GM19452 (cell line): ENCODE results near the gene TMEM255B.

Experiments
- ATAC-seq: cut with Tn5 transposase; IDR thresholded peaks from one replicate; pipeline ENCODE4 v1.9.1; 2021; ENCODE audit not compliant: unreplicated experiment

The TMEM255B gene

GRCh38 chr13:113801289-113801961 lies 42.4 kb downstream of the TMEM255B start:
- no peak for ATAC-seq

DNA sequence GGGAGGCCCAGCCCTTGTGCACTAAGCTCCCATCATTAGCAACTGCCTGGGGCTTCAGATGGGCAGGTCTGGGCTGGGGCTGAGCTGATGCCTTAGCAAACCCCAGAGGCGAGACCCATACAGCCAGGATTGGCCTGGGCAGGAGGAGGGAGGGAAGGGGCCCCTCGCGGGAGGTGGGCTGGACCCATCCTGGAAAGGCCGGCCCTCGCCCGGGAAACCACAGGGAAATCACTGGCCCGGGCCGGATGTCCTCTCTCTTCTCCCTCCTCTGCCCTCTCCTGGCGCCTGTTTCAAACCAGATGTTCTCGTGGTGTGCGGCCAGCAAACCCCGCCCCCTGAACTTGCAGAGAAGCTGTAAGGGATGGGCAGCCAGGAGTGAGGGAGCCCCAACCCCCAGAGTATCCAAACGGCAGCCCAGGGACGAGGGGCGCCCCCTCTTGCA lies 43.1 kb downstream of the TMEM255B start:
- ATAC-seq = no peak

GRCh38 chr13:113802761-113803160 lies 43.7 kb downstream of the TMEM255B start:
- ATAC-seq = no peak

DNA sequence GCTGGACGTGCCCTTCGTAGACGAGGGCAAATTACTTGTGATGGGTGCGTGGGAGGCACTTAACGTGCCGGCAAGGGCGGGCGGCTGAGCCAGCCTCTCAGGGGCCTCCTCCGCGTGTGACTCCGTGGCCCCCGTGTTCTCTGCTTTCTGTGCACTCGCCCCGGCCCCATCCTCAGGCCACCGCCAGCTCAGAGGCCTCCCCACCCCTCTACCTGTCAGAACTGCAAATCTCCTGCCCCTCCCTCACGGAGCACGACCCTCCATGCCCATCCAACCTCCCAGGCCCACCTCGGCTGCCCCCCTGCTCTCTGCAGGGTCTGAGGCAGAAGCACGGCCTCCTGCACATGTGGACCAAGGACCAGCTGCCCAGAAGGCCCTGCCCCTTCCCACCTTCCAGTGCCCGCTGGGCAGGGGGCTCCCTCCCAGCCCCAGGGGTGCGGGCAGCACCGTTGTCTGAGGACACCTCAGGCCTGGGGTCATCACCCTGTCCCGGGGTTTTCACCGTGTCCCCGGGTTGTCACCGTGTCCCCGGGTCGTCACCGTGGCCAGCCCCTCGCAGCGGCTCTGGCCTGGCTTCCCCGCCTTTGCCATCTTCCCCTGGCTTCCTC lies 44.5 kb downstream of the TMEM255B start:
- ATAC-seq = no peak

GRCh38 chr13:113804017-113804702 lies 45.1 kb downstream of the TMEM255B start:
- ATAC-seq = no peak

GRCh38 chr13:113804703-113805430 lies 45.8 kb downstream of the TMEM255B start:
- no peak for ATAC-seq

GRCh38 chr13:113805431-113806103 lies 46.5 kb downstream of the TMEM255B start:
- ATAC-seq = no peak

- no peak for ATAC-seq
Observed at GRCh38 chr13:113806104-113806471, 47.1 kb downstream of the TMEM255B start.

DNA sequence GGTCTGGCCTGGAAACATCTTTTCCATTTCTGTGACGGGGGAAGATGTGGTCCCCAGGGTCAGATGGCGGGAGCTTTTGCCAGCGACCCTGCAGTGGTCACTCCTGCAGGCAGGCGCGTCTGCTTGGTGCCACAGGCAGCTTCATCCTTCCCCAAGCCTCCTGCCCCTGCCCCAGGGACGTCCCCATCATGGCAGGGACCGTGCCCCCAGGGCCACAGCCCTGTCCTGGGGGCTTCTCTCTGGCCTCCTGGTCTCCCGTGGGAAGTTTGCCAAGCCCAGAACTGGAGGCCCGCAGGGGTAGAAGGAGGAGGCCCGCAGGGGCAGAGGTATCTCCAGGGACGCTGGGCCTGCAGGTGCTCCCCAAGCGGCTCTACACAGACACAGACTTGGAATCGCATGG lies 47.5 kb downstream of the TMEM255B start:
- no peak for ATAC-seq

GRCh38 chr13:113808058-113808834 lies 49.2 kb downstream of the TMEM255B start:
- ATAC-seq = no peak

DNA sequence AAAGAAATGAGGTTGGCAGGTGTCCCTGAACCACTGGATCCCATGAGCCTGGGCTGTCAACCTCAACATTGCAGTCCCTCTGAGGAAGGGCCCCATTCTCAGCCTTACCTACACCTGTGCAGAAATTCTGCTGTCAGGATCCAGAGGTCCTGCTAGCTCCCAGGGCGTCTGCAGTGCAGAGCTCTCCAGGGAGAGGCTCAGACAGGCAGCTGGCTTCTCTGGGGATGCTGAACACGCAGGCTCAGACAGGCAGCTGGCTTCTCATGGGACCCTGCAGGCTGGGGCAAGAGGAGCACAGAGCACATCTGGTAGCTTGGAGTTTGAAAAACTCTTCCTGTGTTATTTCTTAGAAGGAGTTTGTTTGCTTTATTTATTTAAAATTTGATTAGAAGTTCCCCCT lies 50.9 kb downstream of the TMEM255B start:
- no peak for ATAC-seq

- ATAC-seq = no peak
Observed at GRCh38 chr13:113810640-113811039, 51.6 kb downstream of the TMEM255B start.

DNA sequence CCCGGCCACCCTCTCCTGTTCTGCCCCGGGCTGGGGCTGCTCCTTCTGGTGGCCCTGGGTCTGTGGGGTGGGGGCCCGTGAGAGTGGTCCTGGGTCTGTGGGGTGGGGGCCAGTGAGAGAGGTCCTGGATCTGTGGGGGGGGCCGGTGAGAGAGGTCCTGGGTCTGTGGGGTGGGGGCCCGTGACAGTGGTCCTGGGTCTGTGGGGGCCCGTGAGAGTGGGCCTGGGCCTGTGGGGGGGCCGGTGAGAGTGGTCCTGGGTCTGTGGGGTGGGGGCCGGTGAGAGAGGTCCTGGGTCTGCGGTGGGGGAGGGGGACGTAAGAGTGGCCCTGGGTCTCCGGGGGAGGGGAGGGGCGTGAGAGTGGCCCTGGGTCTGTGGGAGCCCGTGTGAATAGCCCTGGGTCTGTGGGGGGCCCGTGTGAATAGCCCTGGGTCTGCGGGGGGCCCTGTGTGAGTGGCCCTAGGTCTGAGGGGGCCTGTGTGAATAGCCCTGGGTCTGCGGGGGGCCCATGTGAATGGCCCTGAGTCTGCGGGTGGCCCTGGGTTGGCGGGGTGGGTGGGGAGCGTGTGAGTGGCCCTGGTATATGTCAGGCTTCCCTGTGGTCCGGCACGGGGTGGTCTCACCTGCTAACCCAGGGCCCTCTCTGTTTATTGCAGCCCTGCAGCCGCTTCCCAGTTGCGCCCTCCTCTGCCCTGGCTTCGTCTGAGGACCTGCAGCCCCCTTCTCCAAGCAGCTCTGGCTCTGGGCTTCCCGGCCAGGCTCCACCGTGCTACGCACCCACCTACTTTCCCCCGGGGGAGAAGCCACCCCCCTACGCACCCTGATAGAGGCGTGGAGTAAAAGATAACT lies 52.3 kb downstream of the TMEM255B start:
- ATAC-seq = no peak

- no peak for ATAC-seq
Observed at GRCh38 chr13:113812178-113813040, 53.4 kb downstream of the TMEM255B start.

DNA sequence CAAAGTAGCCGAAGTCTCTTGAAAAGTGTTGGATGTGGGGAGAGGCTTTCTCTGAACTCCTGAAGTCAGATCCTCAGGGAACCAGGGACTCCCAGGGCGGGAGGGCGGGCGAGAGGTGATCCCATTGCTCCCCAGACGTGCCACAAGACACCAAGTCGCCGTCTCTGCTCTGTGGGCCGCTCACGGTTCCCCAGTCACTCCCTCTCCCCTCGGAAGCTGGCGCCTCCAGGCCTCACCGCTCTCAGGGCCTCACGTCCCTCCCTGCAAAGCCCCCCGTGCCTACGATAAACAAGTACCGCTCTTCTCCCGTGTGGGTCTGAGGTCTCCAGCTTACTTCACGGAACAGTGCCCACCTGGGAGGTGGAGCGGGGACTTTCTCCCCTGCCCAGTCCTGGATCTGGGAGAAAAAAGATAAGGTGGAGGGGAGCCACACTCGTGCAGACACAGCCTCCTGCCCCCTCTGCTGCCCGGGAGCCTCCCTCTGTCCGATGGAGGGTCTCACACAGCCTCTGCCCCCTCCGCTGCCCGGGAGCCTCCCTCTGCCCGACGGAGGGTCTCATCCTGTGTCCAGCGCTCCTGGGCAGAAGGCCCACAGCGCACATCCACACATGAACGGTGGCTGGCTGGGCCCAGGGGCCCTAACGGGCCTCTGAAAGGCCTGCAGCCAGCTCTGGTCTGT lies 54.2 kb downstream of the TMEM255B start:
- ATAC-seq = no peak

DNA sequence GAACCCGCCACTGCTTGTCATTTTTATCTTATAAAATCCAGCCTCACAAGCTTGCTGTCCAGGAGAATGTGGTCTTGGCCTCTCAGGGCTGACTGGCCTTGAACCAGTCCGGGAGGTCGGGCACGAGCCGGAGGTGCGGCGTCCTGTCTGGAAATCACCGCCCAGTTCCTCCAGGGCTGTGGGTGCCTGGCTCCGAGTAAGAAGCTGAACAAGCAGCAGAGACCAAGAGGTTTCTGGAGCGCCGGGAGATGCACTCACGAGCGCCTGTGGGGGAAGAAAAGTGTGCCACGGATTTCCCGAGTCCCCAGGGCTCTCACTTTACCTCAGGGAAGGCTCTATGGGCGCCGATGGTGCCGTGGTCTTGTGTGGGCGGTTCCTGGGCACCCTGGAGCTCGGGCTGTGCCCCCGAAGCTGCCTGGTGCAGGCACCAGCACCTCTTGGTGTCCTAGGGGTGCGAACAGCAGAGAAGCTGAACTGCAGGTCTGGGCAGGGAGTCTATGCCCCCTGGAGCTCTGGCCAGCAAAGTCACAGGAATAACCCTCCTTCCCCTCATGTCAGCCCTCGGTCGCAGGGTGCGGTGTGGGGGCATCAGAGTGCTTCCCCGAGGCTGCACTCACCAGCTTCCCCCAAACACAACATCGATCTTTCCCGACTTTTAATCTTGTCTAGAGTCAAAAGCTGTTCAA lies 54.9 kb downstream of the TMEM255B start:
- no peak for ATAC-seq

- ATAC-seq = no peak
Observed at GRCh38 chr13:113814435-113814821, 55.4 kb downstream of the TMEM255B start.
